Osteocyte (in vitro differentiated cells): ENCODE results near the gene HIPK4. TPM values are rescaled to one million over a fixed set of nuclear protein-coding genes. Genes with fewer than 3 reads are reported as not detected.

Experiments used
- DNase-seq: peaks from one replicate; pipeline ENCODE4 v3.0.0; 2021; ENCODE audit warnings: mixed read lengths; ENCODE audit not compliant: unreplicated experiment; ENCODE audit errors: extremely low spot score
- H3K27ac Mint-ChIP-seq: one replicate; pipeline ENCODE4 v1.8.0; 2021; ENCODE audit warnings: mild to moderate bottlenecking, mixed read lengths; ENCODE audit not compliant: unreplicated experiment
- H3K27me3 Mint-ChIP-seq: one replicate; pipeline ENCODE4 v1.8.0; 2021; ENCODE audit warnings: mixed read lengths; ENCODE audit not compliant: unreplicated experiment
- H3K36me3 Mint-ChIP-seq: one replicate; pipeline ENCODE4 v1.8.0; 2021; ENCODE audit warnings: mixed read lengths; ENCODE audit not compliant: unreplicated experiment
- H3K4me1 Mint-ChIP-seq: one replicate; pipeline ENCODE4 v1.8.0; 2021; ENCODE audit warnings: mixed read lengths; ENCODE audit not compliant: unreplicated experiment
- H3K4me3 Mint-ChIP-seq: one replicate; pipeline ENCODE4 v1.8.0; 2021; ENCODE audit warnings: mild to moderate bottlenecking, moderate library complexity, mixed read lengths; ENCODE audit not compliant: unreplicated experiment
- H3K9me3 Mint-ChIP-seq: one replicate; pipeline ENCODE4 v1.8.0; 2021; ENCODE audit warnings: mixed read lengths; ENCODE audit not compliant: unreplicated experiment
- total RNA-seq: library from RNA; stranded (reverse); gene quantifications from 2 replicates; pipeline ENCODE4 v1.2.1, GENCODE V29; 2021
- TF ChIP-seq, protein P1 (sequence below): fragments of 200-600 bp; sonication (generic); IDR thresholded peaks from 2 replicates; pipeline ENCODE4 v1.5.0; 2021; ENCODE audit warnings: antibody characterized with exemption, mild to moderate bottlenecking, moderate library complexity

HIPK4 gene
- total RNA-seq, 1 donor from 2014 or later, result 0.21 TPM

DNA sequence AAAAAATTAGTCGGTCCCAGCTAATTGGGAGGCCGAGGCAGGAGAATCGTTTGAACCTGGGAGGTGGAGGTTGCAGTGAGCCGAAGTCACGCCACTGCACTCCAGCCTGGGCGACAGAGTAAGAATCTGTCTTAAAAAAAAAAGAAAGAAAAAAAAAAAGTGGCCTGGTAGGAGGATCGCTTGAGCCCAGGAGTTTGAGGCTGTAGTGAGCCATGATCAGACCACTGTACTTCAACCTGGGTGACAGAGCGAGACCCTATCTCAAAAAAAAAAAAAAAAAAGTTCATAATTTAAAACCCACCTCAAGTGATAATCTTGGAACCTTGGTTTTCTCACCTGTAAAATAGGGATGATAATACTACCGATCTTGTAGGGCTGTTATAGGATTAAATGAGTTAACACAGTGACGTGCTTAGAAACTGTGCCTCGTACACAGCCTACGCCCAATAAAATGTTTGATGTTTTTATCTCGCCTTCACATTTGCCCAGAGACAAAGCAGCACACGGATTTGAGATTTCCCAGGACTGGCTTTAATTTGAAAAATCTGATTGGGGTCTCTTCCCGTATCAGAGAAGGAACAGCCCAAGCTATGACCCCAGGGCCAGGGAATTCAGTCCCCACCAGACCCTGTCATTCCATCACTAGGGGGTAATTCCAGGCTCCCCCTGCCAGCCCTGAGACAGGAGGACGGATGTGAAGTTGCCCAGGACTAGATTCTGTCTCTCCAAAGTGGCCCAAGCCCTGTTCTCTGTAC is 32.2 kb upstream of the HIPK4 start:
- no peaks in the 10 kb centered on the region for H3K9me3 Mint-ChIP-seq
- DNase-seq, result no peak
- TF ChIP-seq, protein P1, sequence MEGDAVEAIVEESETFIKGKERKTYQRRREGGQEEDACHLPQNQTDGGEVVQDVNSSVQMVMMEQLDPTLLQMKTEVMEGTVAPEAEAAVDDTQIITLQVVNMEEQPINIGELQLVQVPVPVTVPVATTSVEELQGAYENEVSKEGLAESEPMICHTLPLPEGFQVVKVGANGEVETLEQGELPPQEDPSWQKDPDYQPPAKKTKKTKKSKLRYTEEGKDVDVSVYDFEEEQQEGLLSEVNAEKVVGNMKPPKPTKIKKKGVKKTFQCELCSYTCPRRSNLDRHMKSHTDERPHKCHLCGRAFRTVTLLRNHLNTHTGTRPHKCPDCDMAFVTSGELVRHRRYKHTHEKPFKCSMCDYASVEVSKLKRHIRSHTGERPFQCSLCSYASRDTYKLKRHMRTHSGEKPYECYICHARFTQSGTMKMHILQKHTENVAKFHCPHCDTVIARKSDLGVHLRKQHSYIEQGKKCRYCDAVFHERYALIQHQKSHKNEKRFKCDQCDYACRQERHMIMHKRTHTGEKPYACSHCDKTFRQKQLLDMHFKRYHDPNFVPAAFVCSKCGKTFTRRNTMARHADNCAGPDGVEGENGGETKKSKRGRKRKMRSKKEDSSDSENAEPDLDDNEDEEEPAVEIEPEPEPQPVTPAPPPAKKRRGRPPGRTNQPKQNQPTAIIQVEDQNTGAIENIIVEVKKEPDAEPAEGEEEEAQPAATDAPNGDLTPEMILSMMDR, result no peak
- peaks cover 34% of the 10 kb centered on the region for H3K4me1 Mint-ChIP-seq
- H3K27me3 Mint-ChIP-seq, result no peaks in the 10 kb centered on the region
- H3K27ac Mint-ChIP-seq, result peak overlapping the region; percentile 92
- H3K36me3 Mint-ChIP-seq, result peaks cover 3% of the 10 kb centered on the region
- peak overlapping the region; percentile 80 for H3K4me3 Mint-ChIP-seq

DNA sequence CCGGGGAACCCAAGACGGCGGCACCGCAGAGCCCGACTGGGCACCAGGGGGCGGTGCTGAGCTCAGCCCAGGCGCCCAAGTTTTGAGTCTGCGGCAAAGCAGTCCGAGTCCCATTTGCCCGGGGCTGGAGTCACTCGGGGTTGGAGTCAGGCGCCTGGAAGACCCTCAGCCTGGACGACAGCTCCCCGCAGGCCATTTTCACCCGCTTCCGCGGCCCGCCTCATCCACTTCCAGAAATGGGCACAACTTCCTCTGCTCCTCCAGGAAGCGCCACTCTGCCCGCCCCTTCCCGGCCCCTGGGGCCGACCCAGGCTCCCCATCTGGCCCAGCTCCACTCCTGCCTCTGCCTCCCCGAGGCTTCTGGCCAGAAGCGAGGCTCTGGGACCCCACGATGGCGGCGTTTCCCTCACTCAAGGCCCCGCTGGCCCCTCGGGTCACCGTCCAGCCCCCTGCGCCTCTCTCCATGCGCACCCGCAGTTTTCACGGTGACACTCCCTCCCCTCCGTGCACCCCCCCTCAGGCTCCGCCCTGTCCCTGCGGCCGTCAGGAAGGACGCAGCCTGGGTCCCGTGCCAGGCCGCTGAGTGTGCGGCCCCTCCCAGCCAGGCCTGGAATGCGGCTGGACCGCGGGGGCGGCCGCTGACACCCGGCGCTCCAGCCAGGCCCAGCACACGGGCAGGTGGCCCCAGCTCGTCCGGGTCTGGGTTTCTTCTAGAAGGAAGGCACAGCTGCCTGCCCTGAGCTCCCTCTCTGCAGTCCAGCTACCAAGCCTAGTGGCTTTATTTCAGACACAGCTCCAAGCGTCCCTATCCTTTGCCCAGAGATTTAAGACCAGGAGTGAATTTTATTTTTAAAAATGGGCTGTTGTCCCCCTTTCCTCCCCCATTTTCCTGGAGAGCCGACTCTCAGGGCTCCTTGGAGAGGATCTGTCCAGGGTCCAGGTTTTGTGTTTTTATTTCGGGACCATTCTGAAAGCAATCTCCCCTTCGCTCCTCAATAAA is 31.1 kb upstream of the HIPK4 start:
- peak; percentile 96 for DNase-seq
- peak overlapping the region; percentile 92 for H3K27ac Mint-ChIP-seq
- H3K4me3 Mint-ChIP-seq, result peak overlapping the region; percentile 80
- no peaks in the 10 kb centered on the region for H3K9me3 Mint-ChIP-seq
- peaks cover 33% of the 10 kb centered on the region for H3K4me1 Mint-ChIP-seq
- H3K36me3 Mint-ChIP-seq, result peaks cover 3% of the 10 kb centered on the region
- TF ChIP-seq, protein P1, result peak; percentile 99
- no peaks in the 10 kb centered on the region for H3K27me3 Mint-ChIP-seq

DNA sequence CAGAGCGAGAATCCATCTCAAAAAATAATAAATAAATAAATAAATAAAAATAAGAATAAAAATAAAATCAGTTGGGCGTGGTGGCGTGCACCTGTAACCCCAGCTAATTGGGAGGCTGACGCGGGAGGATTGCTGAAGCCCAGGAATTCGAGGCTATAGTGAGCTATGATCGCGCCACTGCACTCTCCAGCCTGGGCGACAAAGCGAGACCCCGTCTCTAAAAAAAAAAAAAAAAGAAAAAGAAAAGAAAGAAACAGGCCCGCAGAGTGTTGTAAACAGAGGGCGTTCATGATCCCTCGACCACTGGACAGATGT is 30.4 kb upstream of the HIPK4 start:
- H3K27ac Mint-ChIP-seq, result peak overlapping the region; percentile 92
- H3K36me3 Mint-ChIP-seq, result peaks cover 3% of the 10 kb centered on the region
- no peaks in the 10 kb centered on the region for H3K9me3 Mint-ChIP-seq
- TF ChIP-seq, protein P1, result no peak
- peak overlapping the region; percentile 80 for H3K4me3 Mint-ChIP-seq
- H3K4me1 Mint-ChIP-seq, result peaks cover 34% of the 10 kb centered on the region
- no peak for DNase-seq
- H3K27me3 Mint-ChIP-seq, result no peaks in the 10 kb centered on the region

DNA sequence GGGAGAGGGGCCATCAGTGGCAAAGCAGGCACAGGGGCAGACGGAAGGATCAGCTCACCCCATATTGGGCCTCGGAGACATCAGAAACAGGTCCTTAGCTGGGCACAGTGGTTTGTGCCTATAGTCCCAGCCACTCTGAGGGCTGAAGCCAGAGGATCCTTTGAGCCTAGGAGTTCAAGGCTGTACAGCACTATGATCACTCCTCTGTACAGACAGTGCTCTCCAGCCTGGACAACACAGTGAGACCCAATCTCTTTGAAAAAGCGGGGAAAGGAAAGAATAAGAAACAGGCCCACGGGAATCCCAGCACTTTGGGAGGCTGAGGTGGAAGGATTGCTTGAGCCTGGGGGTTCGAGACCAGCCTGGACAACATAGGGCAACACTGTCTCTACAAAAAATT is 29.8 kb upstream of the HIPK4 start:
- peaks cover 40% of the 10 kb centered on the region for H3K4me1 Mint-ChIP-seq
- TF ChIP-seq, protein P1, result no peak
- no peaks in the 10 kb centered on the region for H3K9me3 Mint-ChIP-seq
- no peak for DNase-seq
- peak overlapping the region; percentile 11 for H3K4me3 Mint-ChIP-seq
- H3K27ac Mint-ChIP-seq, result peak overlapping the region; percentile 40
- no peaks in the 10 kb centered on the region for H3K27me3 Mint-ChIP-seq
- peaks cover 3% of the 10 kb centered on the region for H3K36me3 Mint-ChIP-seq
